IMR-90 (cell line): ENCODE data around the gene ZNF503. TPM values are rescaled to one million over a fixed set of nuclear protein-coding genes. Genes with fewer than 3 reads are reported as not detected.

Source experiments
- ATAC-seq: fragments of 200-7000 bp; cut with Tn5 transposase; 2 replicates; pipeline ENCODE4 v1.9.1; 2020; ENCODE audit warnings: low read depth, mild to moderate bottlenecking, moderate library complexity
- BruUV-seq: library from RNA; stranded (reverse); fragments of 400-500 nt; replicated peaks from 2 replicates; lab custom pipeline; 2021; lab: Mats Ljungman, UMichigan
- CTCF ChIA-PET: fragments of 300-600 bp; formaldehyde crosslinking; extraction: SDS; loops from one replicate; lab custom pipeline; 2021; ENCODE audit warnings: antibody characterized with exemption; lab: Yijun Ruan, JAX
- POLR2A ChIA-PET: fragments of 300-600 bp; sonication (Branson Sonifier 250); formaldehyde crosslinking; loops from one replicate; lab custom pipeline; 2022; ENCODE audit warnings: antibody characterized with exemption; ENCODE audit not compliant: unreplicated experiment; lab: Charles Lee
- DNase-seq: peaks from one replicate; pipeline ENCODE4 v3.0.0; 2013
- H2AFZ ChIP-seq: replicated peaks from 2 replicates; pipeline ENCODE3; 2013; ENCODE audit warnings: low read length, mild to moderate bottlenecking; ENCODE audit not compliant: poor library complexity
- H2AK5ac ChIP-seq: 2 replicates; pipeline ENCODE4 v1.6.1; 2013; ENCODE audit warnings: low read depth, low read length, inconsistent platforms
- H2AK9ac ChIP-seq: replicated peaks from 2 replicates; pipeline ENCODE3; 2013; ENCODE audit warnings: mild to moderate bottlenecking, low read depth, low read length, moderate library complexity; ENCODE audit not compliant: poor library complexity
- H2BK120ac ChIP-seq: 2 replicates; pipeline ENCODE4 v1.6.1; 2013; ENCODE audit warnings: low read depth, low read length, inconsistent platforms
- H2BK15ac ChIP-seq: 3 replicates; pipeline ENCODE4 v1.6.1; 2013; ENCODE audit warnings: low read depth, low read length, inconsistent platforms
- H2BK20ac ChIP-seq: 2 replicates; pipeline ENCODE4 v1.6.1; 2013; ENCODE audit warnings: low read depth, mild to moderate bottlenecking, inconsistent platforms, low read length, moderate library complexity
- H2BK5ac ChIP-seq: 2 replicates; pipeline ENCODE4 v1.6.1; 2013; ENCODE audit warnings: mild to moderate bottlenecking, low read depth, low read length, inconsistent platforms; ENCODE audit not compliant: poor library complexity, severe bottlenecking
- H3K14ac ChIP-seq: replicated peaks from 2 replicates; pipeline ENCODE4 v1.6.1; 2013; ENCODE audit warnings: low read depth, low read length, inconsistent platforms
- H3K18ac ChIP-seq: 2 replicates; pipeline ENCODE4 v1.6.1; 2013; ENCODE audit warnings: low read depth, low read length, control low read depth
- H3K23ac ChIP-seq: 2 replicates; pipeline ENCODE4 v1.6.1; 2013; ENCODE audit warnings: low read depth, low read length, inconsistent platforms
- H3K27ac ChIP-seq: 2 replicates; pipeline ENCODE4 v1.5.1; 2013; ENCODE audit warnings: mild to moderate bottlenecking, control low read depth, low read length; ENCODE audit not compliant: insufficient read depth
- H3K27me3 ChIP-seq: 2 replicates; pipeline ENCODE4 v1.6.1; 2013; ENCODE audit warnings: low read length; ENCODE audit not compliant: control insufficient read depth, insufficient read depth
- H3K36me3 ChIP-seq: 2 replicates; pipeline ENCODE4 v1.6.1; 2013; ENCODE audit warnings: low read length, mixed read lengths; ENCODE audit not compliant: control insufficient read depth, insufficient read depth
- H3K4ac ChIP-seq: 2 replicates; pipeline ENCODE4 v1.6.1; 2013; ENCODE audit warnings: low read depth, low read length, inconsistent platforms
- H3K4me1 ChIP-seq: 2 replicates; pipeline ENCODE4 v1.6.1; 2013; ENCODE audit warnings: low read length, mixed read lengths; ENCODE audit not compliant: control insufficient read depth, insufficient read depth
- H3K4me2 ChIP-seq: 2 replicates; pipeline ENCODE4 v1.6.1; 2013; ENCODE audit warnings: low read depth, mild to moderate bottlenecking, control low read depth, low read length, moderate library complexity
- H3K4me3 ChIP-seq: 2 replicates; pipeline ENCODE4 v1.5.1; 2013; ENCODE audit warnings: low read depth, mild to moderate bottlenecking, control low read depth, low read length, moderate library complexity; ENCODE audit not compliant: insufficient read depth
- H3K56ac ChIP-seq: 2 replicates; pipeline ENCODE4 v1.6.1; 2013; ENCODE audit warnings: low read length, inconsistent platforms; ENCODE audit not compliant: insufficient read depth; ENCODE audit errors: extremely low read depth
- H3K79me1 ChIP-seq, 2 experiments: 2 replicates each; pipeline ENCODE4 v1.6.1; 2013; ENCODE audit warnings: low read length in 2 of 2, inconsistent platforms in 1 of 2, low read depth in 1 of 2
- H3K9ac ChIP-seq: 2 replicates; pipeline ENCODE4 v1.6.1; 2013; ENCODE audit warnings: low read depth, low read length, control low read depth
- H3K9me1 ChIP-seq: 2 replicates; pipeline ENCODE4 v1.6.1; 2013; ENCODE audit warnings: low read length, inconsistent platforms; ENCODE audit not compliant: insufficient read depth
- H3K9me3 ChIP-seq: 2 replicates; pipeline ENCODE4 v1.6.1; 2013; ENCODE audit warnings: low read length; ENCODE audit not compliant: control insufficient read depth, insufficient read depth
- H4K20me1 ChIP-seq: 2 replicates; pipeline ENCODE4 v1.6.1; 2013; ENCODE audit warnings: low read length, inconsistent platforms; ENCODE audit not compliant: insufficient read depth
- H4K5ac ChIP-seq: 2 replicates; pipeline ENCODE4 v1.6.1; 2013; ENCODE audit warnings: mild to moderate bottlenecking, low read depth, low read length, control low read depth
- H4K8ac ChIP-seq, 2 experiments: 2 replicates each; pipeline ENCODE4 v1.6.1; 2013; ENCODE audit warnings: low read depth in 2 of 2, low read length in 2 of 2, control low read depth in 1 of 2, inconsistent platforms in 1 of 2
- H4K91ac ChIP-seq: 2 replicates; pipeline ENCODE4 v1.6.1; 2013; ENCODE audit warnings: low read depth, low read length, inconsistent platforms; ENCODE audit not compliant: insufficient read depth
- BHLHE40 ChIP-seq: fragments of 150-350 bp; IDR thresholded peaks from 2 replicates; pipeline ENCODE4 v1.6.1; 2016; ENCODE audit warnings: mild to moderate bottlenecking, low read depth, low read length
- CEBPB ChIP-seq: IDR thresholded peaks from 2 replicates; pipeline ENCODE4 v1.6.1; 2012; ENCODE audit warnings: low read depth, low read length, improper control_type of control experiment
- CHD1 ChIP-seq: IDR thresholded peaks from 2 replicates; pipeline ENCODE4 v1.6.1; 2012; ENCODE audit warnings: low read depth, low read length, improper control_type of control experiment
- ELK1 ChIP-seq: fragments of 150-350 bp; IDR thresholded peaks from 2 replicates; pipeline ENCODE4 v1.6.1; 2016; ENCODE audit warnings: low read depth, mild to moderate bottlenecking, low read length, moderate library complexity, borderline replicate concordance
- FOS ChIP-seq: fragments of 150-350 bp; IDR thresholded peaks from 2 replicates; pipeline ENCODE4 v1.6.1; 2016; ENCODE audit warnings: low read depth, low read length
- MAZ ChIP-seq: IDR thresholded peaks from 2 replicates; pipeline ENCODE4 v1.6.1; 2012; ENCODE audit warnings: low read depth, mild to moderate bottlenecking, low read length, improper control_type of control experiment, moderate library complexity, borderline replicate concordance
- MXI1 ChIP-seq: IDR thresholded peaks from 2 replicates; pipeline ENCODE4 v1.6.1; 2012; ENCODE audit warnings: low read depth, mild to moderate bottlenecking, low read length, moderate library complexity, borderline replicate concordance
- POLR2A ChIP-seq: IDR thresholded peaks from 2 replicates; pipeline ENCODE4 v1.6.1; 2012; ENCODE audit warnings: mild to moderate bottlenecking, low read depth, low read length
- RCOR1 ChIP-seq: IDR thresholded peaks from 2 replicates; pipeline ENCODE4 v1.6.1; 2012; ENCODE audit warnings: mild to moderate bottlenecking, low read length, improper control_type of control experiment; ENCODE audit not compliant: insufficient replicate concordance
- WGBS, 2 experiments: methylation state at CpG; one replicate each; pipeline versions ENCODE4 v1.1.5 to v1.1.7; 2013; ENCODE audit warnings: missing lambda C conversion rate in 2 of 2; ENCODE audit not compliant: insufficient read length in 1 of 2; ENCODE audit errors: extremely low coverage in 2 of 2; 5-methylcytosine and 5-hydroxymethylcytosine counted together
- dilution Hi-C: fragments of 300-500 bp; cut with HindIII; formaldehyde crosslinking; loops from one replicate; pipeline ENCODE4 v1.14.3; 2018; ENCODE audit warnings: low sequenced_read_pairs; ENCODE audit not compliant: unreplicated experiment
- in situ Hi-C: fragments of 300-500 bp; cut with MboI; formaldehyde crosslinking; loops from 3 replicates; pipeline ENCODE4 v1.14.3; 2019; ENCODE audit warnings: low sequenced_read_pairs, inconsistent platforms, mixed read lengths
- intact Hi-C: fragments of 100-400 bp; cut with micrococcal nuclease; formaldehyde crosslinking; loops from 2 replicates; pipeline ENCODE4 v1.10.0; 2022
- polyA plus RNA-seq, 3 experiments: library from polyadenylated mRNA; depleted of rRNA; stranded (reverse); fragments of >200 nt; gene quantifications; 2 replicates each; pipeline ENCODE4 v1.2.3, GENCODE V29; 2012; ENCODE audit warnings: low replicate concordance in 1 of 3
- total RNA-seq: library from RNA; depleted of rRNA; stranded (reverse); fragments of >200 nt; gene quantifications from 2 replicates; pipeline ENCODE4 v1.2.3, GENCODE V29; 2012

Gene ZNF503
- total and polyA plus RNA-seq, 2 of the 4 experiments (the other 2 are of a cell fraction) = 0.36 to 5.8 TPM

DNA sequence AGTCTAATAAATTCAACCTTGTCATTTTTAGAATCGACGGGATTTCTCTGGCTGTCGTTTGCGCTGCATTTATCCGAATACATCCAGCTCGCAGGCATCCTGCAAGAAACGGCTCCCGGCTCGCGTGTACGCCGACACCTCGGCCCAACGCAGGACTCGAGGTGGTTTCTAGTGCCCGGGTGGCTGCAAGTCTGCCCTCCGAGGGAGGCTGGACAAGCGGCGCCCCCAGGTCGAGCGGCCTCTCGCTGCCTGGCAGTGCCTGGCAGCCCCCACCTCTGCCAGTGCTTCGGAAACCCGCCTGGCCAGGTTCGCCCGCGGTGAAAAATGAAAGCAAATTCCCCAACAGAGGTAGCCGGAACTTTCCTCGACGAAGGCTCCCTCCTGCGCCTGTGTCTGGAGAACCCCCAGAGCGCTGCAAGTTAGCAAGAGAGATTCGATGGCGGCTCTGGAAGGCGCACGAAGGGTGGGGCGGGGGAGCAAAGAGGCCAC, 5.7 kb upstream of the ZNF503 start:
- Histone ChIP-seq H2AFZ (no peak overlapping the region), H4K5ac (no peak overlapping the region), H3K79me1 (no peaks in the 10 kb centered on the region; a peak in 1 of 4 replicates), H4K8ac (no peak overlapping the region), H2BK20ac (no peak overlapping the region), H3K27me3 (peaks cover 10% of the 10 kb centered on the region; the same call in 1 of the 2 replicates), H3K18ac (no peak overlapping the region), H3K9me3 (no peaks in the 10 kb centered on the region), H4K91ac (no peak overlapping the region; the same call in 1 of the 2 replicates), H4K20me1 (no peaks in the 10 kb centered on the region), H3K4me2 (no peak overlapping the region; the same call in 1 of the 2 replicates), H3K9me1 (no peaks in the 10 kb centered on the region), H3K36me3 (0 out of 2 replicates have a peak, but pooled peaks cover 1% of the 10 kb centered on the region), H3K56ac (no peak overlapping the region), H2BK15ac (no peak overlapping the region), H2AK5ac (no peak overlapping the region), H2AK9ac (no peak overlapping the region), H3K27ac (no peak overlapping the region), H3K4me1 (peaks cover 2% of the 10 kb centered on the region; the same call in 1 of the 2 replicates), H2BK120ac (no peak overlapping the region), H2BK5ac (no peak overlapping the region), H3K9ac (no peak overlapping the region), H3K4me3 (no peak overlapping the region), H3K23ac (no peak overlapping the region), H3K14ac (no peak overlapping the region), H3K4ac (no peak overlapping the region)
- CTCF ChIA-PET = interaction anchor here (0.6 kb wide), 1 partner anchor 14 kb away, joined by 3 read pairs; no protein-coding TSS in a partner anchor
- intact Hi-C loops (loop anchor here (10.0 kb wide), 1 partner anchor 1028 kb away; no protein-coding TSS in a partner anchor), in situ Hi-C loops (loop anchor here (10.0 to 25.0 kb wide), 4 partner anchors 630 to 1580 kb away; no protein-coding TSS in a partner anchor), dilution Hi-C loops (no loop called here)
- no TSS peak for BruUV-seq
- DNase-seq (no peak), ATAC-seq (no peak)
- POLR2A ChIA-PET = no interaction called here
- 60% methylated on average over 25 of the region's 37 CpGs; no CpG with 5 or more reads in 1 of the 2 experiments for WGBS, 2 experiments
- TF ChIP-seq MAZ (no peak), POLR2A (no peak), CEBPB (no peak), FOS (no peak), RCOR1 (no peak), CHD1 (no peak), MXI1 (no peak), ELK1 (no peak), BHLHE40 (no peak)
